K562 (cell line): ENCODE data around the gene MAGI2. TPM values are rescaled to one million over a fixed set of nuclear protein-coding genes. Genes with fewer than 3 reads are reported as not detected.

Experiments used
- ATAC-seq: fragments of 200-7000 bp; cut with Tn5 transposase; 3 replicates; pipeline ENCODE4 v1.9.1; 2020; ENCODE audit warnings: moderate library complexity
- BruUV-seq: library from RNA; stranded (reverse); fragments of 400-500 nt; replicated peaks from 2 replicates; lab custom pipeline; 2021; lab: Mats Ljungman, UMichigan
- CTCF ChIA-PET: fragments of 300-600 bp; formaldehyde crosslinking; extraction: SDS; loops from one replicate; lab custom pipeline; 2021; ENCODE audit warnings: low intra/inter-chr PET ratio; lab: Yijun Ruan, JAX
- POLR2A ChIA-PET: fragments of 300-600, 350-650 bp; sonication (Branson Sonifier 250); formaldehyde crosslinking; extraction: SDS; loops from one replicate; lab custom pipeline; 2021; ENCODE audit warnings: antibody characterized with exemption, inconsistent platforms; lab: Yijun Ruan, JAX
- DNase-seq, 4 experiments: peaks; one replicate each; pipeline versions ENCODE4 v3.0.0 to v3.0.0-alpha.2; 2011 to 2018; ENCODE audit warnings: low spot score in 3 of 4, mixed read lengths in 3 of 4; ENCODE audit errors: extremely low read depth in 1 of 4
- FAIRE-seq: peaks from 2 replicates; lab custom pipeline; 2011; peaks lifted over from hg19 to GRCh38; lab: Jason Lieb, UNC
- H2AFZ ChIP-seq: 2 replicates; pipeline ENCODE4 v1.6.0; 2011; ENCODE audit warnings: low read depth, low read length, control low read depth, inconsistent platforms
- H3K27ac ChIP-seq: fragments of 200-600 bp; 3 replicates; pipeline ENCODE4 v1.8.0; 2011; ENCODE audit warnings: low read depth, mild to moderate bottlenecking, control low read depth, inconsistent platforms, low read length, moderate library complexity, mixed read lengths; ENCODE audit errors: extremely low read depth
- H3K27me3 ChIP-seq, 2 experiments: fragments of 300-600 bp in 1 of 2; 2 replicates in 1 of 2; 3 replicates in 1 of 2; pipeline versions ENCODE4 v1.6.0 to v1.8.0; 2011; ENCODE audit warnings: inconsistent platforms in 2 of 2, low read length in 2 of 2, mild to moderate bottlenecking in 1 of 2, mixed read lengths in 1 of 2, moderate library complexity in 1 of 2; ENCODE audit not compliant: control insufficient read depth in 2 of 2, insufficient read depth in 2 of 2
- H3K36me3 ChIP-seq: fragments of 300-600 bp; 3 replicates; pipeline ENCODE4 v1.8.0; 2011; ENCODE audit warnings: mild to moderate bottlenecking, low read length, inconsistent platforms; ENCODE audit not compliant: control insufficient read depth, insufficient read depth
- H3K4me1 ChIP-seq, 2 experiments: fragments of 200-600 bp in 1 of 2; replicated peaks in 1 of 2; 2 replicates in 1 of 2; 3 replicates in 1 of 2; pipeline versions ENCODE4 v1.5.1 to v1.8.0; 2011; ENCODE audit warnings: inconsistent platforms in 2 of 2, low read length in 2 of 2, mild to moderate bottlenecking in 1 of 2, mixed read lengths in 1 of 2, moderate library complexity in 1 of 2; ENCODE audit not compliant: control insufficient read depth in 2 of 2, insufficient read depth in 2 of 2
- H3K4me2 ChIP-seq: 2 replicates; pipeline ENCODE4 v1.6.1; 2011; ENCODE audit warnings: low read length, control low read depth, inconsistent platforms, mixed read lengths; ENCODE audit not compliant: insufficient read depth
- H3K4me3 ChIP-seq: fragments of 200-600 bp; sonication (generic), shearing (Covaris generic); 2 replicates; pipeline ENCODE4 v1.5.1; 2016; ENCODE audit warnings: control low read depth, inconsistent platforms
- H3K79me2 ChIP-seq: fragments of 200-600 bp; 3 replicates; pipeline ENCODE4 v1.8.0; 2011; ENCODE audit warnings: low read length, inconsistent platforms; ENCODE audit not compliant: control insufficient read depth, insufficient read depth
- H3K9ac ChIP-seq, 2 experiments: 2 replicates each; pipeline versions ENCODE4 v1.6.0 to v1.6.1; 2011; ENCODE audit warnings: low read depth in 2 of 2, low read length in 2 of 2, control low read depth in 1 of 2, inconsistent platforms in 1 of 2, mild to moderate bottlenecking in 1 of 2, mixed read lengths in 1 of 2; ENCODE audit not compliant: insufficient read depth in 1 of 2
- H3K9me1 ChIP-seq: one replicate; pipeline ENCODE4 v1.6.0; 2011; ENCODE audit warnings: inconsistent platforms, mild to moderate bottlenecking, low read length, moderate library complexity; ENCODE audit not compliant: control insufficient read depth, insufficient read depth
- H3K9me3 ChIP-seq: replicated peaks from 2 replicates; pipeline ENCODE4 v1.5.1; 2011; ENCODE audit warnings: low read depth, low read length, inconsistent platforms; ENCODE audit not compliant: control insufficient read depth, insufficient read depth
- H4K20me1 ChIP-seq: replicated peaks from 2 replicates; pipeline ENCODE4 v1.6.1; 2011; ENCODE audit warnings: low read length, inconsistent platforms, mixed read lengths; ENCODE audit not compliant: control insufficient read depth, insufficient read depth
- BCL6 ChIP-seq: fragments of 250-450 bp; sonication (Bioruptor Pico); IDR thresholded peaks from 2 replicates; pipeline ENCODE4 v1.4.0; 2020
- BHLHE40 ChIP-seq: IDR thresholded peaks from 2 replicates; pipeline ENCODE4 v1.6.1; 2011; ENCODE audit warnings: low read length, improper control_type of control experiment
- GATAD2B ChIP-seq: fragments of 450-650 bp; IDR thresholded peaks from 2 replicates; pipeline ENCODE4 v1.6.1; 2017; ENCODE audit warnings: mild to moderate bottlenecking, borderline replicate concordance
- L3MBTL2 ChIP-seq: fragments of 450-650 bp; IDR thresholded peaks from 2 replicates; pipeline ENCODE4 v1.6.1; 2016; ENCODE audit warnings: mild to moderate bottlenecking, moderate library complexity
- MAFF ChIP-seq: IDR thresholded peaks from 2 replicates; pipeline ENCODE4 v1.6.1; 2012; ENCODE audit warnings: low read length, improper control_type of control experiment
- MAX ChIP-seq: sonication (generic); formaldehyde crosslinking; IDR thresholded peaks from 2 replicates; pipeline ENCODE4 v1.9.0; 2022; ENCODE audit warnings: mild to moderate bottlenecking, missing genetic modification reagents
- PCBP1 ChIP-seq: fragments of 200-400 bp; formaldehyde crosslinking; IDR thresholded peaks from 2 replicates; pipeline ENCODE4 v1.6.1; 2018; ENCODE audit warnings: mild to moderate bottlenecking, low read depth, low read length; ENCODE audit not compliant: poor library complexity, severe bottlenecking
- RBM15 ChIP-seq: fragments of 200-400 bp; formaldehyde crosslinking; IDR thresholded peaks from 2 replicates; pipeline ENCODE4 v1.6.1; 2018; ENCODE audit warnings: mild to moderate bottlenecking, low read length, moderate library complexity; ENCODE audit not compliant: insufficient read depth
- RFX1 ChIP-seq: fragments of 450-650 bp; IDR thresholded peaks from 2 replicates; pipeline ENCODE4 v1.6.1; 2016; ENCODE audit warnings: mild to moderate bottlenecking, moderate library complexity
- RREB1 ChIP-seq: fragments of 250-450 bp; sonication (Bioruptor Pico); IDR thresholded peaks from 2 replicates; pipeline ENCODE4 v1.4.0; 2020
- SMARCB1 ChIP-seq: IDR thresholded peaks from 2 replicates; pipeline ENCODE4 v1.6.1; 2011; ENCODE audit warnings: improper control_type of control experiment, low read depth; ENCODE audit not compliant: insufficient read length
- SRSF1 ChIP-seq: fragments of 200-400 bp; formaldehyde crosslinking; IDR thresholded peaks from 2 replicates; pipeline ENCODE4 v1.6.1; 2017; ENCODE audit warnings: mild to moderate bottlenecking, low read depth, low read length, moderate library complexity
- YY1 ChIP-seq, 3 experiments: IDR thresholded peaks; 2 replicates each; pipeline ENCODE4 v1.6.1; 2011; ENCODE audit warnings: low read length in 2 of 3, mild to moderate bottlenecking in 2 of 3, moderate library complexity in 2 of 3, borderline replicate concordance in 1 of 3, control low read depth in 1 of 3, low read depth in 1 of 3; ENCODE audit not compliant: insufficient read depth in 3 of 3, insufficient replicate concordance in 2 of 3, control insufficient read depth in 1 of 3, insufficient read length in 1 of 3; ENCODE audit errors: extremely low read depth in 1 of 3
- ZFPM2 ChIP-seq: fragments of 250-450 bp; sonication (Bioruptor Pico); IDR thresholded peaks from 2 replicates; pipeline ENCODE4 v1.5.1; 2022; ENCODE audit warnings: mild to moderate bottlenecking
- ZNF282 ChIP-seq: sonication (generic); formaldehyde crosslinking; IDR thresholded peaks from 2 replicates; pipeline ENCODE4 v1.8.1; 2023; ENCODE audit warnings: missing genetic modification reagents
- ZNF316 ChIP-seq: fragments of 450-650 bp; IDR thresholded peaks from 2 replicates; pipeline ENCODE4 v1.6.1; 2016
- WGBS: fragments of 100-300 bp; shearing (Covaris generic); methylation state at CpG from one replicate; pipeline ENCODE4 v1.1.6; 2016; ENCODE audit warnings: low coverage, mixed read lengths; ENCODE audit not compliant: insufficient coverage; ENCODE audit errors: missing lambda C conversion rate; 5-methylcytosine and 5-hydroxymethylcytosine counted together
- in situ Hi-C: fragments of 300-500 bp; cut with MboI; formaldehyde crosslinking; loops from 4 replicates; pipeline ENCODE4 v1.15.0; 2018; ENCODE audit warnings: inconsistent platforms, mixed read lengths
- intact Hi-C: fragments of 100-400 bp; cut with micrococcal nuclease; formaldehyde crosslinking; loops from 2 replicates; pipeline ENCODE4 v1.14.2; 2022
- polyA plus RNA-seq, 8 experiments: library from polyadenylated mRNA; depleted of rRNA in 4 of 8; stranded (reverse) in 5 of 8; unstranded in 3 of 8; fragments of >200 nt; fragmentation: Nextera tagmentation in 2 of 8; fragmentation: Illumina TruSeq in 1 of 8; extraction: Ambion mirVana in 2 of 8; extraction: Trizol in 1 of 8; gene quantifications; 2 replicates each; pipeline versions ENCODE4 v1.2.1 to v1.2.3, GENCODE V29; 2011 to 2014; ENCODE audit warnings: inconsistent platforms in 1 of 8, missing spikeins in 1 of 8
- total RNA-seq, 7 experiments: library from RNA; depleted of rRNA in 6 of 7; stranded (reverse); fragments of >200 nt in 6 of 7; fragmentation: Illumina TruSeq in 2 of 7; extraction: Trizol in 2 of 7; gene quantifications; 2 replicates each; pipeline versions ENCODE4 v1.2.1 to v1.2.3, GENCODE V29; 2011 to 2021; ENCODE audit warnings: low replicate concordance in 1 of 7

The MAGI2 gene
- total and polyA plus RNA-seq, 9 of the 15 experiments (the other 6 are each of a cell fraction or from before 2014, with no cell fraction given) = 0.27 to 1.4 (median 0.70) TPM

GRCh38 chr7:79465551-79465950 is 12.1 kb upstream of the MAGI2 start:
- no peak overlapping the region for H3K9ac ChIP-seq
- WGBS = 4% methylated on average over 1 of the region's 1 CpG
- no peaks in the 10 kb centered on the region for H3K36me3 ChIP-seq
- DNase-seq (no peak), FAIRE-seq (no peak), ATAC-seq (no peak)
- no TSS peak for BruUV-seq
- H3K4me3 ChIP-seq = no peak overlapping the region
- in situ Hi-C loops (no loop called here), intact Hi-C loops (no loop called here)
- H3K27me3 ChIP-seq = no peaks in the 10 kb centered on the region
- H2AFZ ChIP-seq = no peak overlapping the region
- no peaks in the 10 kb centered on the region for H4K20me1 ChIP-seq
- CTCF ChIA-PET = no interaction called here
- H3K9me3 ChIP-seq = no peaks in the 10 kb centered on the region
- POLR2A ChIA-PET = no interaction called here
- H3K9me1 ChIP-seq = no peaks in the 10 kb centered on the region
- H3K4me1 ChIP-seq = no peaks in the 10 kb centered on the region
- no peak overlapping the region for H3K27ac ChIP-seq
- H3K79me2 ChIP-seq = no peaks in the 10 kb centered on the region
- no peak overlapping the region for H3K4me2 ChIP-seq
- no peak for TF ChIP-seq YY1 (IDR thresholded peaks at IDR 0.05; ENCODE audit: borderline replicate concordance in 1 of 3, control insufficient read depth in 1 of 3, extremely low read depth in 1 of 3, insufficient read depth in 3 of 3, insufficient read length in 1 of 3, insufficient replicate concordance in 2 of 3, low read depth in 1 of 3, low read length in 2 of 3)
- no peak for TF ChIP-seq BHLHE40
- TF ChIP-seq PCBP1 = no peak
- TF ChIP-seq BCL6 (CRISPR knock-in tag) = no peak
- no peak for TF ChIP-seq ZNF282
- TF ChIP-seq RBM15 = no peak
- TF ChIP-seq L3MBTL2 = no peak
- no peak for TF ChIP-seq ZFPM2 (CRISPR knock-in tag)
- TF ChIP-seq RREB1 (CRISPR knock-in tag) = no peak
- no peak for TF ChIP-seq MAX (CRISPR knock-in tag)
- TF ChIP-seq ZNF316 = no peak
- no peak for TF ChIP-seq SRSF1
- no peak for TF ChIP-seq MAFF
- no peak for TF ChIP-seq SMARCB1
- no peak for TF ChIP-seq GATAD2B
- no peak for TF ChIP-seq RFX1
